ENCODE results near the gene RIMKLB. TPM values are rescaled to one million over a fixed set of nuclear protein-coding genes. Genes with fewer than 3 reads are reported as not detected.
A peak's percentile ranks its signal among the peaks of the same experiment; 100 is the strongest.

Gene RIMKLB
- total and polyA plus RNA-seq, 9 donors = 32.3 to 118 (median 42.6) TPM

- Histone ChIP-seq H3K9me3 (no peaks in the 10 kb centered on the region), H3K36me3 (no peaks in the 10 kb centered on the region), H3K4me3 (no peak overlapping the region), H3K4me1 (ENCODE audit: insufficient read depth) (no peaks in the 10 kb centered on the region), H3K27ac (no peak overlapping the region), H3K27me3 (no peaks in the 10 kb centered on the region)
- WGBS, 3 donors = 31 to 41% (median 39%) methylated on average over 1 of the region's 1 CpG
- DNase-seq = no peak
- TF ChIP-seq EP300 (IDR thresholded peaks at IDR 0.05) (no peak), CTCF (IDR thresholded peaks at IDR 0.05) (no peak)
- intact Hi-C loops (cut with DNase I) = loop anchor here in 1 of 4 donors (10.0 kb wide), 1 partner anchor 386 kb away; no protein-coding TSS in a partner anchor
These were observed 39.4 kb upstream of the RIMKLB start for GRCh38 chr12:8658346-8658745.

GRCh38 chr12:8661016-8661415 is 36.8 kb upstream of the RIMKLB start:
- 67 to 81% (median 72%) methylated on average over 3 of the region's 3 CpGs for WGBS, 3 donors
- no peaks in the 10 kb centered on the region for H3K9me3 ChIP-seq
- H3K4me1 ChIP-seq (ENCODE audit: insufficient read depth) = no peaks in the 10 kb centered on the region
- no peaks in the 10 kb centered on the region for H3K36me3 ChIP-seq
- TF ChIP-seq EP300 (IDR thresholded peaks at IDR 0.05) (no peak), POLR2A (IDR thresholded peaks at IDR 0.05) (no peak)
- no peak for DNase-seq
- no peaks in the 10 kb centered on the region for H3K27me3 ChIP-seq
- H3K27ac ChIP-seq = no peak overlapping the region
- no peak overlapping the region for H3K4me3 ChIP-seq
- intact Hi-C loops (cut with DNase I) = no loop called here

- no peaks in the 10 kb centered on the region for H3K36me3 ChIP-seq
- no peaks in the 10 kb centered on the region for H3K9me3 ChIP-seq
- DNase-seq = no peak
- no peak overlapping the region for H3K27ac ChIP-seq
- no peaks in the 10 kb centered on the region for H3K27me3 ChIP-seq
- TF ChIP-seq CTCF (IDR thresholded peaks at IDR 0.05) = no peak
- no peak for TF ChIP-seq POLR2A (IDR thresholded peaks at IDR 0.05)
- TF ChIP-seq EP300 (IDR thresholded peaks at IDR 0.05) = no peak
- intact Hi-C loops (cut with DNase I) = no loop called here
- no peak overlapping the region for H3K4me3 ChIP-seq
- 68 to 72% (median 71%) methylated on average over 3 of the region's 3 CpGs for WGBS, 3 donors
- no peaks in the 10 kb centered on the region for H3K4me1 ChIP-seq (ENCODE audit: insufficient read depth)
These were observed 36.0 kb upstream of the RIMKLB start for GRCh38 chr12:8661751-8662150.

GRCh38 chr12:8662593-8662992 is 35.2 kb upstream of the RIMKLB start, which contains the start of gene MFAP5:
MFAP5 (minus strand) TSS chr12:8662826; CDS start chr12:8662104, 722 bp downstream.
- WGBS, 3 donors = 61 to 68% (median 65%) methylated on average over 6 of the region's 6 CpGs
- peak within 1 kb of the TSS; percentile 5 for H3K4me3 ChIP-seq
- intact Hi-C loops (cut with DNase I) = no loop called here
- H3K9me3 ChIP-seq = no peaks in the 10 kb centered on the region
- no peak for DNase-seq
- TF ChIP-seq CTCF (IDR thresholded peaks at IDR 0.05) (no peak), EP300 (IDR thresholded peaks at IDR 0.05) (no peak)
- H3K4me1 ChIP-seq (ENCODE audit: insufficient read depth) = no peaks in the 10 kb centered on the region
- H3K36me3 ChIP-seq = no peaks in the 10 kb centered on the region
- no peak within 1 kb of the TSS for H3K27ac ChIP-seq
- H3K27me3 ChIP-seq = no peaks in the 10 kb centered on the region

- H3K36me3 ChIP-seq = no peaks in the 10 kb centered on the region
- intact Hi-C loops (cut with DNase I) = no loop called here
- H3K27ac ChIP-seq = no peak overlapping the region
- no peaks in the 10 kb centered on the region for H3K4me1 ChIP-seq (ENCODE audit: insufficient read depth)
- no peak overlapping the region for H3K4me3 ChIP-seq
- no peaks in the 10 kb centered on the region for H3K27me3 ChIP-seq
- no peak for TF ChIP-seq EP300 (IDR thresholded peaks at IDR 0.05)
- no peak for TF ChIP-seq CTCF (IDR thresholded peaks at IDR 0.05)
- TF ChIP-seq POLR2A (IDR thresholded peaks at IDR 0.05) = no peak
- WGBS, 3 donors = 69 to 83% (median 79%) methylated on average over 5 of the region's 5 CpGs
- DNase-seq = no peak
- H3K9me3 ChIP-seq = no peaks in the 10 kb centered on the region
These were observed 33.4 kb upstream of the RIMKLB start for GRCh38 chr12:8664228-8664913.
